GM23248 (cell line): Measurements from ENCODE around the gene ELL2. TPM values are rescaled to one million over a fixed set of nuclear protein-coding genes. Genes with fewer than 3 reads are reported as not detected.

ENCODE experiments used
- DNase-seq: peaks from one replicate; pipeline ENCODE4 v3.0.0-alpha.2; 2015
- H2AFZ ChIP-seq: fragments of 200-600 bp; sonication (generic); 2 replicates; pipeline ENCODE4 v1.6.1; 2016; ENCODE audit warnings: antibody characterized with exemption
- H3F3A ChIP-seq: fragments of 200-600 bp; sonication (generic); 2 replicates; pipeline ENCODE4 v1.6.1; 2016; ENCODE audit warnings: mild to moderate bottlenecking, antibody characterized with exemption, mixed run types; ENCODE audit not compliant: insufficient read depth
- H3K27ac ChIP-seq: fragments of 200-600 bp; sonication (generic); 2 replicates; pipeline ENCODE4 v1.5.1; 2016; ENCODE audit warnings: mild to moderate bottlenecking
- H3K27me3 ChIP-seq: fragments of 200-600 bp; sonication (generic); replicated peaks from 2 replicates; pipeline ENCODE4 v1.6.1; 2016; ENCODE audit warnings: mild to moderate bottlenecking; ENCODE audit not compliant: insufficient read depth
- H3K36me3 ChIP-seq: fragments of 200-600 bp; sonication (generic); 2 replicates; pipeline ENCODE4 v1.6.1; 2016; ENCODE audit warnings: low read depth, mild to moderate bottlenecking
- H3K4me1 ChIP-seq: fragments of 200-600 bp; sonication (generic); 2 replicates; pipeline ENCODE4 v1.6.1; 2016; ENCODE audit warnings: mild to moderate bottlenecking; ENCODE audit not compliant: insufficient read depth
- H3K4me2 ChIP-seq: fragments of 200-600 bp; sonication (generic); one replicate; pipeline ENCODE4 v1.6.1; 2016; ENCODE audit warnings: mild to moderate bottlenecking; ENCODE audit not compliant: unreplicated experiment
- H3K4me3 ChIP-seq: fragments of 200-600 bp; sonication (generic); 2 replicates; pipeline ENCODE4 v1.5.1; 2016; ENCODE audit warnings: mild to moderate bottlenecking
- H3K79me2 ChIP-seq: fragments of 200-600 bp; sonication (generic); 2 replicates; pipeline ENCODE4 v1.6.1; 2016; ENCODE audit warnings: mild to moderate bottlenecking; ENCODE audit not compliant: insufficient read depth
- H3K9ac ChIP-seq: fragments of 200-600 bp; sonication (generic); 2 replicates; pipeline ENCODE4 v1.6.1; 2016; ENCODE audit warnings: mild to moderate bottlenecking
- H3K9me2 ChIP-seq: fragments of 200-600 bp; sonication (generic); 2 replicates; pipeline ENCODE4 v1.6.1; 2016; ENCODE audit warnings: mixed run types, mild to moderate bottlenecking, moderate library complexity; ENCODE audit not compliant: insufficient read depth
- H3K9me3 ChIP-seq: fragments of 200-600 bp; sonication (generic); one replicate; pipeline ENCODE4 v1.6.1; 2017; ENCODE audit warnings: low read depth
- H4K20me1 ChIP-seq: fragments of 200-600 bp; sonication (generic); 2 replicates; pipeline ENCODE4 v1.6.0; 2016; ENCODE audit not compliant: insufficient read depth
- EZH2 ChIP-seq: fragments of 200-600 bp; sonication (generic); IDR thresholded peaks from 2 replicates; pipeline ENCODE4 v1.6.1; 2018; ENCODE audit warnings: antibody characterized with exemption, mild to moderate bottlenecking; ENCODE audit not compliant: insufficient read depth, poor library complexity, severe bottlenecking
- EZH2phosphoT487 ChIP-seq: fragments of 200-600 bp; sonication (generic); IDR thresholded peaks from 2 replicates; pipeline ENCODE4 v1.6.1; 2018; ENCODE audit warnings: antibody characterized with exemption, moderate library complexity, mild to moderate bottlenecking, low read depth; ENCODE audit not compliant: insufficient read depth
- WGBS, 2 experiments: methylation state at CpG; one replicate each; pipeline ENCODE4 v1.1.6; 2015 to 2017; ENCODE audit warnings: low lambda C conversion rate in 2 of 2, low coverage in 1 of 2; ENCODE audit errors: missing lambda C conversion rate in 2 of 2; 5-methylcytosine and 5-hydroxymethylcytosine counted together
- in situ Hi-C: fragments of 300-500 bp; cut with MboI; formaldehyde crosslinking; loops from 2 replicates; pipeline ENCODE4 v1.15.0; 2020
- polyA plus RNA-seq: library from polyadenylated mRNA; unstranded; fragments of >200 nt; fragmentation: Nextera tagmentation; extraction: Ambion mirVana; gene quantifications from 2 replicates; pipeline ENCODE4 v1.2.1, GENCODE V29; 2016
- total RNA-seq: library from RNA; depleted of rRNA; stranded (reverse); fragments of >200 nt; shearing (Covaris generic); gene quantifications from 2 replicates; pipeline ENCODE4 v1.2.3, GENCODE V29; 2014

The ELL2 gene
- total and polyA plus RNA-seq, 2 experiments from 2014 or later: 159 to 243 TPM

DNA sequence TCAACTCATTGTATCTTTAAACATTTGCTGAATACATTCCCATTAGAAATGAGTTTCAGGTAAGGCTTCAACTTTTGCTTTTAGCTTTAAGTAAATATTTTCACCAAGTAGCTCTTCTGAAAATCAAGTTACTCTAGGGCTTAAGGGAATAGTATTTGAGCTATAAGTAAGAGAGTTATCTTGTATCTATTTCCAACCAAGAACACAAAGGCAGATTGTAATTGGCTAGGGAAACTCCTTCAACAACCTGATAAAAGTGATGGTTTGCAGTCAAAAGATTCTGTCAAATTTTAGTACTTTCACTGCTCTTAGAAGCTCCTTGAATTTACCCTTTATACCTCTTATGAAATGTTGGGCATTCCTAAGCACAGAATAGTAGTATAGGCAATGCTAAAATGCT, 13.0 kb downstream of the ELL2 start:
- H2AFZ ChIP-seq: no peak overlapping the region
- peaks cover 7% of the 10 kb centered on the region; the same call in 1 of the 2 replicates for H3K9me2 ChIP-seq
- no peaks in the 10 kb centered on the region for H3K27me3 ChIP-seq
- no peak for DNase-seq
- H3K4me3 ChIP-seq: peak overlapping the region; percentile 33
- peak overlapping the region; percentile 58 for H3K4me2 ChIP-seq
- H3F3A ChIP-seq: peaks cover 92% of the 10 kb centered on the region
- TF ChIP-seq EZH2 (no peak), EZH2phosphoT487 (no peak)
- peaks cover 69% of the 10 kb centered on the region for H4K20me1 ChIP-seq
- no peak overlapping the region for H3K9ac ChIP-seq
- H3K36me3 ChIP-seq: peaks cover 57% of the 10 kb centered on the region
- no peaks in the 10 kb centered on the region for H3K9me3 ChIP-seq
- peaks cover 88% of the 10 kb centered on the region for H3K4me1 ChIP-seq
- in situ Hi-C loops: no loop called here
- peak overlapping the region; percentile 23; the same call in 1 of the 2 replicates for H3K27ac ChIP-seq
- peaks cover 100% of the 10 kb centered on the region for H3K79me2 ChIP-seq

DNA sequence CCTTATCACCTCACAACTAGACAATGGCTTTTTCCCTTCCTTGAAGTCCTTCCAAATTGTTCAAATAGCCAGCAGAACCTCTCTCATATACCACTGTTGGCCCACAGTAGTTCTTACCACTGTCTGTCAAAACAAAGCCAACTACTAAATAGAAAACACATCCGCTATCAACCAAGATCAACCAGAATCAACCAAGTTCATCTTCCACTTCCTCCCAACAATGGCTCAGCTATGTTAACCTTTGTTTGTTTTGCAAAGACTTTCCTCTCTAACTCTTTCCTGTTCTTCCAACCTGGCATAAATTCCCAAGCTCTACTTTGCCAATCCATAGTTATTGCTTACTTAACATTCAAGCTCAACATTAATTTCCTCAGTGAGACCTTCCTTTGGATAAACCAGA, 15.2 kb downstream of the ELL2 start:
- 96 to 97% methylated on average over 1 of the region's 1 CpG for WGBS, 2 experiments
- H3K4me2 ChIP-seq: peak overlapping the region; percentile 62
- peaks cover 90% of the 10 kb centered on the region for H3F3A ChIP-seq
- peaks cover 88% of the 10 kb centered on the region for H3K4me1 ChIP-seq
- 0 out of 2 replicates have a peak overlapping the region, but pooled peaks have one; percentile 14 for H3K27ac ChIP-seq
- peak overlapping the region; percentile 19 for H3K4me3 ChIP-seq
- H3K79me2 ChIP-seq: peaks cover 100% of the 10 kb centered on the region
- peaks cover 68% of the 10 kb centered on the region for H4K20me1 ChIP-seq
- in situ Hi-C loops: no loop called here
- peaks cover 7% of the 10 kb centered on the region; the same call in 1 of the 2 replicates for H3K9me2 ChIP-seq
- H3K9ac ChIP-seq: no peak overlapping the region
- no peaks in the 10 kb centered on the region for H3K9me3 ChIP-seq
- DNase-seq: no peak
- H2AFZ ChIP-seq: no peak overlapping the region
- peaks cover 64% of the 10 kb centered on the region for H3K36me3 ChIP-seq
- TF ChIP-seq EZH2phosphoT487 (no peak), EZH2 (no peak)
- no peaks in the 10 kb centered on the region for H3K27me3 ChIP-seq

DNA sequence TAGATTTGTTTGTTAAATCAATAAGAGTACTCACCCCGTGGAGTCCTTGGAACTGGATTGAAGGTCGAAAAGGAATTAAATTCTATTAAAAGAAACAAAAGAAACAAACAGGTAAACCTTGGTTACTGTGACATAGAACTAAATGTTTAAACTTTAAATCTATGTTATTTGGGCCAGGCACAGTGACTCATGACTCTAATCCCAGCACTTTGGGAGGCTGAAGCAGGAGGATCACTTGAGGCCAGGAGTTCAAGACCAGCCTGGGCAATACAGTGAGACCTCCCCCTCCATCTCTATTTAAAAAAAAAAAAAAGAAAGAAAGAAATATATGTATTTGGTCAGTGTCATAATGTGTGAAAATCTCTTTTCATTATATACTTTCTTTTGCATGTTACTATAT, 18.7 kb downstream of the ELL2 start:
- peaks cover 100% of the 10 kb centered on the region for H3K79me2 ChIP-seq
- peaks cover 97% of the 10 kb centered on the region for H3K4me1 ChIP-seq
- peak overlapping the region; percentile 62 for H3K4me2 ChIP-seq
- no peaks in the 10 kb centered on the region for H3K27me3 ChIP-seq
- no peak overlapping the region for H3K9ac ChIP-seq
- TF ChIP-seq EZH2: no peak
- no peak for TF ChIP-seq EZH2phosphoT487
- peaks cover 73% of the 10 kb centered on the region for H4K20me1 ChIP-seq
- no peak overlapping the region for H2AFZ ChIP-seq
- DNase-seq: no peak
- peaks cover 79% of the 10 kb centered on the region for H3K36me3 ChIP-seq
- H3K4me3 ChIP-seq: peak overlapping the region; percentile 7; the same call in 1 of the 2 replicates
- 96 to 100% methylated on average over 2 of the region's 2 CpGs for WGBS, 2 experiments
- in situ Hi-C loops: no loop called here
- peak overlapping the region; percentile 12 for H3K27ac ChIP-seq
- peaks cover 93% of the 10 kb centered on the region for H3F3A ChIP-seq
- no peaks in the 10 kb centered on the region for H3K9me3 ChIP-seq
- peaks cover 7% of the 10 kb centered on the region; the same call in 1 of the 2 replicates for H3K9me2 ChIP-seq

DNA sequence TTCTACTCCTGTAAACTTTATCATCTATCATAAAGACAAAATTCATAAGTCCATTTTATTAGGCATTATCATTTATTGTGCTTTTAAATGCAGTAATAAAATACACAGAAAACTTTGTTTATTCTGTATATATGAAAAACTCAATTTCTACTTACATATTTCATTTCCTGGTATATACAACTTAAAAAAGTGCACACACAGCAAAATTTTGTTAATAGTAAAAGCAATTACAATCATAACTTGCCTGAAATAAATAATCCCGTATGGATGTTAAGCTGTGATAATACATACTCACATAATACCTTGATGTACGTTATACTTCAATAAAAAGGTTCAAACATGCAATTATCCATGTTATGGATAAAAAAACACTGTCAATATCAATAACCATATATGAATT, 19.2 kb downstream of the ELL2 start:
- Histone ChIP-seq H3K79me2 (peaks cover 100% of the 10 kb centered on the region), H3K9me2 (peaks cover 7% of the 10 kb centered on the region; the same call in 1 of the 2 replicates), H3K4me3 (peak overlapping the region; percentile 7; the same call in 1 of the 2 replicates), H3K9ac (no peak overlapping the region), H3F3A (peaks cover 93% of the 10 kb centered on the region), H4K20me1 (peaks cover 76% of the 10 kb centered on the region), H3K4me2 (peak overlapping the region; percentile 62), H2AFZ (no peak overlapping the region), H3K9me3 (no peaks in the 10 kb centered on the region), H3K27ac (peak overlapping the region; percentile 12; the same call in 1 of the 2 replicates), H3K4me1 (peaks cover 93% of the 10 kb centered on the region), H3K36me3 (peaks cover 78% of the 10 kb centered on the region), H3K27me3 (no peaks in the 10 kb centered on the region)
- DNase-seq: no peak
- in situ Hi-C loops: no loop called here
- TF ChIP-seq EZH2phosphoT487 (no peak), EZH2 (no peak)
- 95 to 100% methylated on average over 2 of the region's 2 CpGs for WGBS, 2 experiments

DNA sequence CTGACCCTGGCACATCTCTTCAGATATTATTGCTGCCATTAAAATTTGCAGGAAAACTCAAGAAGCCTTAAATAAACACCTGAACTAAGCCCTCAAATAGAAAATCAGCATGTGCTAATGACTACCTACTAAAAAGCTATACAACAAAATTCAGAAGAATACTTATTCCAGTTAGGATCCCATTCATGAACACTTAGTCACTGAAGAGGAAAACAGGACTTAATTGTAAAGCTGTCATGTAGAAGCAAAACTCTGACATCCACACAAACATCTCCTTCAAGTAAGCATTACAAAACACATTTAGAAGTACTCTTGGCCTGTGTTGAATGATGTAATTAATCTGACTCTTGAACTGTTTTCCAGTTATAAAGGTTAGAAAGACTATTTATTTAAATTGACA, 19.9 kb downstream of the ELL2 start:
- Histone ChIP-seq H3K4me1 (peaks cover 86% of the 10 kb centered on the region), H3K9ac (no peak overlapping the region), H3K27ac (peak overlapping the region; percentile 15), H3K4me3 (peak overlapping the region; percentile 22; the same call in 1 of the 2 replicates), H3K9me2 (peaks cover 4% of the 10 kb centered on the region; the same call in 1 of the 2 replicates), H2AFZ (no peak overlapping the region), H4K20me1 (peaks cover 73% of the 10 kb centered on the region), H3K79me2 (peaks cover 100% of the 10 kb centered on the region), H3K27me3 (no peaks in the 10 kb centered on the region), H3K36me3 (peaks cover 79% of the 10 kb centered on the region), H3F3A (peaks cover 93% of the 10 kb centered on the region), H3K9me3 (no peaks in the 10 kb centered on the region), H3K4me2 (peak overlapping the region; percentile 62)
- DNase-seq: no peak
- in situ Hi-C loops: no loop called here
- TF ChIP-seq EZH2 (no peak), EZH2phosphoT487 (no peak)
